ENCODE measurements around the gene SEL1L. TPM values are rescaled to one million over a fixed set of nuclear protein-coding genes. Genes with fewer than 3 reads are reported as not detected.

The SEL1L gene
- total RNA-seq (2014; rRNA removed; shearing (Covaris generic); ENCODE audit: low replicate concordance), result 75.7 and 116 TPM in 2 replicates

DNA sequence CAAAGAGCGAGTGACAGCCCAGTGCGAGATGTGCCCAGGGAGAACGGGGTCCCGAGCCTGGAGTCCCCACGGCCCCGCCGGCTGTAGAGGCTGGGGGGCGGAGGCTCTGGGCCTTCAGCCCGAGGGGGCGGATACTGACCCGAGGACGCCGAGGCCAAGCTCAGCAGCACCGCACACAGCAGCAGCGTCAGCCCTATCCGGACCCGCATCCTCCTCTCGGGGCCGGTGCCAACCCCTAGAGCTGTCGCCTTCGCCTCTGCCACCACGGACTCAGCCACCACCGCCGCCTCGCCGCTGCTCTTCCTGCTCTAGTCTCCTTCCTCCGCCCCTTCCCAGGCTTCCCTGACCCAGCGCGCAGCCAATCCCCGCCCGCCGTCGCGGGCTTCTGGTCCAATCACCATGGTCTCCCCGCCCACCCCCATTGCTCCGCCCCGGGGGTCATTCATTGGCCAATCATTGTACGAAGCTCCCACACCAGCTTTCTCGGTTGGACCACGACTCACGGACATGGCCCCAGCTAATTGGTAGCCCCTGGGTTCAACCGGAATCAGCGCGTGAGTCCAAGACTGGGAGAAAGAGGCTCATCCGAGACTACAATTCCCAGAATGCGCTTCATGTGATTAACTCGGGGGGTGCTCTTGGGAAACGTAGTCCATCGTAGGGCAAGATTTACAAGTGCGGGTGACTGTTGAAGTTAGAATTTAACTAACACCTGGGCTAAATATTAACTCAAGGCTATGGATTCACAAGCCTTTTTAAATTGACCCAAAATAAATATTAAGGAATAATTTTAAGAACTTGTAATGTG lies at the start of gene SEL1L:
SEL1L (minus strand) TSS at position 318 of the 808 bp plus-strand sequence; CDS start at position 209, 109 bp downstream.
- peak; percentile 100 for DNase-seq
- Histone ChIP-seq H3K4me1 (ENCODE audit: low read length) (peaks cover 45% of the 10 kb centered on the region), H3K27me3 (ENCODE audit: low read length) (no peaks in the 10 kb centered on the region), H3K9me2 (replicated peaks; ENCODE audit: insufficient read depth, low read length) (no peaks in the 10 kb centered on the region; the same call in 1 of the 2 replicates), H3K9me3 (ENCODE audit: low read length) (no peaks in the 10 kb centered on the region), H3K36me3 (ENCODE audit: insufficient read depth, low read length) (peaks cover 4% of the 10 kb centered on the region; the same call in 1 of the 2 replicates), H4K20me1 (ENCODE audit: insufficient read depth, low read depth, low read length) (peaks cover 13% of the 10 kb centered on the region; the same call in 1 of the 2 replicates), H3K79me2 (ENCODE audit: low read length) (peaks cover 49% of the 10 kb centered on the region), H3K4me3 (ENCODE audit: low read length) (peak within 1 kb of the TSS; percentile 91), H2AFZ (ENCODE audit: low read length) (peak within 1 kb of the TSS; percentile 75), H3K9ac (ENCODE audit: low read length) (peak within 1 kb of the TSS; percentile 86), H3K27ac (ENCODE audit: low read length) (no peak within 1 kb of the TSS), H3K4me2 (ENCODE audit: low read depth, low read length, poor library complexity, severe bottlenecking) (peak within 1 kb of the TSS; percentile 92)

DNA sequence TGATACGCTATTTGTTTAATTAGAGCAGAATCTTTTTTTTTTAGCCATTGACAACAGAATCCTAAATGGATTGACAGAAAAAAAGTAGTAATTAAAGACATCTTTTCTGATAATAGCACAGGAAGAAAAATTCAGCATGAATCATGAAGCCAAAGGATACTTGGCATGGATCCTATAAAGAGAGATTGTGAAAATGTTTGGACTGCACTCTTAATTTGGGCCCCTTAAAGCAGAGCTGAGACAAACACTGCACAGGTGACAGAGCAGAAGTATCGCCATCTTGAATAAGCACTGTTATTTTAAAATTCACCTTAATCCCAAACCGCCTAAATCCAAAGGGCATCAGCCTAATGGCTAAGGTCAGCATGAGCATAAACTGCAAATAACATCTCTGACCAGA lies 48.8 kb upstream of the SEL1L start:
- H4K20me1 ChIP-seq (ENCODE audit: insufficient read depth, low read depth, low read length), result no peaks in the 10 kb centered on the region
- H3K9me3 ChIP-seq (ENCODE audit: low read length), result no peaks in the 10 kb centered on the region
- H3K9ac ChIP-seq (ENCODE audit: low read length), result no peak overlapping the region
- H3K27me3 ChIP-seq (ENCODE audit: low read length), result no peaks in the 10 kb centered on the region
- no peaks in the 10 kb centered on the region for H3K4me1 ChIP-seq (ENCODE audit: low read length)
- no peaks in the 10 kb centered on the region for H3K36me3 ChIP-seq (ENCODE audit: insufficient read depth, low read length)
- H3K9me2 ChIP-seq (replicated peaks; ENCODE audit: insufficient read depth, low read length), result no peaks in the 10 kb centered on the region
- H3K4me3 ChIP-seq (ENCODE audit: low read length), result no peak overlapping the region
- H3K27ac ChIP-seq (ENCODE audit: low read length), result no peak overlapping the region
- no peak overlapping the region for H3K4me2 ChIP-seq (ENCODE audit: low read depth, low read length, poor library complexity, severe bottlenecking)
- no peak for DNase-seq
- H3K79me2 ChIP-seq (ENCODE audit: low read length), result no peaks in the 10 kb centered on the region
- H2AFZ ChIP-seq (ENCODE audit: low read length), result no peak overlapping the region

DNA sequence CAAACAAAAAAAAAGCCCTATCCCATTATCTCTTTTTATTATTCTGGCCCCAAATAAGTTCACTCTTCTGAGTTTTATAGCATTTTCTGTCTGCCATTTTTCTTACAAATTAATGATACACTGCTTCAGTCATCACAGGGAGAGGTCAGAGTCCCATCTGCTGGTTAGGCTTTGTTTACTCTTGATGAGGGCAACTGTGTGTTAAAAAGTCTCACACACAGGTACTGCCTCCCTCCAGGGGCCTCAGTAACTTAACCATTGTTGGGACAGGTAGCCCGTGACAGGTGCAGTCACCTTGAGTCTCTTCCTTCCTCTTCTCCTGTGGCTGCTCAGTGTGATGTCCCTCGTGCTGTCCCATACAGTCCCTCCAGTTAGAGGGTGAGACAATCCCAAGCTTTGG lies 45.5 kb upstream of the SEL1L start:
- no peak overlapping the region for H3K4me3 ChIP-seq (ENCODE audit: low read length)
- no peak for DNase-seq
- no peak overlapping the region for H3K9ac ChIP-seq (ENCODE audit: low read length)
- H3K9me3 ChIP-seq (ENCODE audit: low read length), result no peaks in the 10 kb centered on the region
- H3K79me2 ChIP-seq (ENCODE audit: low read length), result no peaks in the 10 kb centered on the region
- H3K4me2 ChIP-seq (ENCODE audit: low read depth, low read length, poor library complexity, severe bottlenecking), result no peak overlapping the region
- H2AFZ ChIP-seq (ENCODE audit: low read length), result no peak overlapping the region
- no peaks in the 10 kb centered on the region for H3K4me1 ChIP-seq (ENCODE audit: low read length)
- H3K36me3 ChIP-seq (ENCODE audit: insufficient read depth, low read length), result no peaks in the 10 kb centered on the region
- H3K27ac ChIP-seq (ENCODE audit: low read length), result no peak overlapping the region
- H3K9me2 ChIP-seq (replicated peaks; ENCODE audit: insufficient read depth, low read length), result no peaks in the 10 kb centered on the region
- no peaks in the 10 kb centered on the region for H3K27me3 ChIP-seq (ENCODE audit: low read length)
- H4K20me1 ChIP-seq (ENCODE audit: insufficient read depth, low read depth, low read length), result no peaks in the 10 kb centered on the region

DNA sequence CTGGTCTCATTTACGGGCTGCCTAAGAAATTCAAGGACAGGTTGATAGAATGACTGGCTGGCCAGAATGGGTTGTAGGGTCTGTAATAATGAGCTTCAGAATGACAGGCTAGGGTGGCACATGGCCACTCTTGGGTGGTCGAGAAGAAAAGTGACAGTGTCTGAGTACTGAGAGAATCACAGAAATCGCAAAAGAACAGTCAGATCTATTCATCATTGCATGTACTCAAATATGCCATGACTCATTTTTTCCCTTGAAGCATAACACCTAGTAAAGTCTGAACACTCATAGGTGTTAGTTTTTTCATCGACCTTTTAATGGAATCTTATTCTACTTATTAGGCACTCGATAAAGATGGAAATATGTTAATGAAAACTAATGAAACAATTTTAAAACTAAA lies 37.8 kb upstream of the SEL1L start:
- DNase-seq, result no peak
- no peaks in the 10 kb centered on the region for H3K27me3 ChIP-seq (ENCODE audit: low read length)

DNA sequence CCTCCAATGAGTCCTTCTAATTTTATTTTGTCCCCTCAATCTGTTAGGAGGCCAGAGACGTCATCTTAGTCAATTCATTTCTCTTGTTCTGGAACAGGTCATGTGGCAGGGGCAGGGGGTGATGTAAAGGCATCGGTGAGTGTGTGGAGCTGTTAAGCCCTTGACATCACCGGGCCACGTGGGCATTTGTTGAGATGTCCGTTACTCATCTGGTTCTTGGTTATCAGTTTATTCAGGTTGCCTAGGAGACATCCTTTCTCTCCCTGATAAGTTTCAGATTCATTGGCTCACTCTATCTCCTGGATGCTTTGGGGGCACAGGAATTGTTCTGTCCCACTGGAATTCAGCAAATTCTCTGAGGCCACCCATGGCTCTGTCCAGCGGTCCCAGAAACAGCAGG lies 33.6 kb upstream of the SEL1L start:
- no peak overlapping the region for H3K4me2 ChIP-seq (ENCODE audit: low read depth, low read length, poor library complexity, severe bottlenecking)
- no peak for DNase-seq
- H3K4me1 ChIP-seq (ENCODE audit: low read length), result no peaks in the 10 kb centered on the region
- no peaks in the 10 kb centered on the region for H3K9me2 ChIP-seq (replicated peaks; ENCODE audit: insufficient read depth, low read length)
- no peaks in the 10 kb centered on the region for H3K27me3 ChIP-seq (ENCODE audit: low read length)
- no peak overlapping the region for H3K9ac ChIP-seq (ENCODE audit: low read length)
- no peak overlapping the region for H3K4me3 ChIP-seq (ENCODE audit: low read length)
- H4K20me1 ChIP-seq (ENCODE audit: insufficient read depth, low read depth, low read length), result no peaks in the 10 kb centered on the region
- H3K27ac ChIP-seq (ENCODE audit: low read length), result no peak overlapping the region
- no peaks in the 10 kb centered on the region for H3K9me3 ChIP-seq (ENCODE audit: low read length)
- no peak overlapping the region for H2AFZ ChIP-seq (ENCODE audit: low read length)
- no peaks in the 10 kb centered on the region for H3K36me3 ChIP-seq (ENCODE audit: insufficient read depth, low read length)
- H3K79me2 ChIP-seq (ENCODE audit: low read length), result no peaks in the 10 kb centered on the region

More for the DNA sequence above, 37.8 kb upstream of the SEL1L start:
- Histone ChIP-seq H3K9me2 (replicated peaks; ENCODE audit: insufficient read depth, low read length) (no peaks in the 10 kb centered on the region), H2AFZ (ENCODE audit: low read length) (no peak overlapping the region), H4K20me1 (ENCODE audit: insufficient read depth, low read depth, low read length) (no peaks in the 10 kb centered on the region), H3K4me2 (ENCODE audit: low read depth, low read length, poor library complexity, severe bottlenecking) (no peak overlapping the region), H3K79me2 (ENCODE audit: low read length) (no peaks in the 10 kb centered on the region), H3K4me1 (ENCODE audit: low read length) (no peaks in the 10 kb centered on the region), H3K27ac (ENCODE audit: low read length) (no peak overlapping the region), H3K9me3 (ENCODE audit: low read length) (no peaks in the 10 kb centered on the region), H3K4me3 (ENCODE audit: low read length) (no peak overlapping the region), H3K36me3 (ENCODE audit: insufficient read depth, low read length) (no peaks in the 10 kb centered on the region), H3K9ac (ENCODE audit: low read length) (no peak overlapping the region)

DNA sequence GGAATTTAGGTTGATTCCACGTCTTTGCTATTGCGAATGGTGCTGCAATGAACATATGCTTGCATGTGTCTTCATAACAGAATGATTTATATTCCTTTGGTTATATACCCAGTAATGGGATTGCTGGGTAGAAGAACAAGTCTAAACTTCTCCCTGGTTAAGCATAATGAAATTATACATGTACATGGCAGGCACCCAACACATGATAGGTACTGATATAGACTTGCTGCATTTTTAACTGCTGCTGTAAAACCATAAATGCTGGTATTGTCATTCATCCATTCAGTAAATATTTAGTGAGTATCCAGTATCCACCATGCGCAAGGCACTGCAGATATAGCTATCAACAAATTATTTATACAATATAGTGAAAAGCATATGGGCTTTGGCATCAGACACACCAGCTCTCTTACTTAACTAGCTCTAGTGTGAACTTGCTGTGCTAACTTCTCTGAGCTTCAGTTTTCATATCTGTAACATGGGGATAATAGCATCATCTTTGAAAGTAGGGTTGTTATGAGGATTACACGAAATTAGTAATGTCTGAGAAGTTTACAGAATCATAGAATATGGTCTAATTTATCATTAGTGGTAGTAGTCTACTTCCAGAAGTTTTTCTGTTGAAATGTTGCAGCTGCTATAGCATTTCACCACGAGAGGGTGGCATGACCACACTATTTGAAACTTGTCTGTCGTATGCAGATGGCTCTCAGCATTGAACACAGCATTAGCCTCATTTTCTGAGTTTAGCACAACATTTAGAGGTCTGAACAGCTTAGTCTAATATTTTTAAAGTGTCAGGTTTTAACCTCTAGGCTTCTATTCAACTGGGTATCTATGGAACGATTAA lies 32.0 kb upstream of the SEL1L start:
- no peak overlapping the region for H3K9ac ChIP-seq (ENCODE audit: low read length)
- no peaks in the 10 kb centered on the region for H3K79me2 ChIP-seq (ENCODE audit: low read length)
- no peak overlapping the region for H3K27ac ChIP-seq (ENCODE audit: low read length)
- H2AFZ ChIP-seq (ENCODE audit: low read length), result no peak overlapping the region
- H4K20me1 ChIP-seq (ENCODE audit: insufficient read depth, low read depth, low read length), result no peaks in the 10 kb centered on the region
- no peaks in the 10 kb centered on the region for H3K36me3 ChIP-seq (ENCODE audit: insufficient read depth, low read length)
- H3K4me2 ChIP-seq (ENCODE audit: low read depth, low read length, poor library complexity, severe bottlenecking), result no peak overlapping the region
- H3K4me1 ChIP-seq (ENCODE audit: low read length), result no peaks in the 10 kb centered on the region
- no peaks in the 10 kb centered on the region for H3K9me3 ChIP-seq (ENCODE audit: low read length)
- H3K9me2 ChIP-seq (replicated peaks; ENCODE audit: insufficient read depth, low read length), result no peaks in the 10 kb centered on the region
- DNase-seq, result peak; percentile 77
- no peaks in the 10 kb centered on the region for H3K27me3 ChIP-seq (ENCODE audit: low read length)
- no peak overlapping the region for H3K4me3 ChIP-seq (ENCODE audit: low read length)

DNA sequence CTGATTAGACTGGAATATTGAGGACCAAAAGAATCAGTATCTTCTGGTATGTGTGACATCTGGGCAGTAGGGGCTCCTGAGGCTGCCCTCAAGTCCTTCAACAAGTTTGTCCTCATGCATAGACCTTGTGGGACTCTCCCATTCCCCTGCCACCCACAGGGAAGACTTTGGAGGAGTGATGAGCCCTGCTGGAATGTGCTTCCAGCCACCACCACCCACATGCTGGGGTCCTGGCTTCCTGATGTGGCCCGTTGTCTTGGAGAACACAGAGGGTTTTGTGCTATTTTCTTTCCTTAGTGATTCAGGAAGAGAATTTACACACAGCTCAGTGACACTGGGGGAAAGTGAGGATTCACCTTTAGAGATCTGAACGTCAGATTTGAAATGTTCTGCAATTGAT lies 29.2 kb upstream of the SEL1L start:
- Histone ChIP-seq H3K27me3 (ENCODE audit: low read length) (no peaks in the 10 kb centered on the region), H3K9ac (ENCODE audit: low read length) (no peak overlapping the region), H3K79me2 (ENCODE audit: low read length) (no peaks in the 10 kb centered on the region), H4K20me1 (ENCODE audit: insufficient read depth, low read depth, low read length) (no peaks in the 10 kb centered on the region), H3K36me3 (ENCODE audit: insufficient read depth, low read length) (no peaks in the 10 kb centered on the region), H3K9me2 (replicated peaks; ENCODE audit: insufficient read depth, low read length) (no peaks in the 10 kb centered on the region), H3K4me3 (ENCODE audit: low read length) (no peak overlapping the region), H3K27ac (ENCODE audit: low read length) (no peak overlapping the region), H3K9me3 (ENCODE audit: low read length) (no peaks in the 10 kb centered on the region), H3K4me1 (ENCODE audit: low read length) (no peaks in the 10 kb centered on the region), H2AFZ (ENCODE audit: low read length) (no peak overlapping the region), H3K4me2 (ENCODE audit: low read depth, low read length, poor library complexity, severe bottlenecking) (no peak overlapping the region)
- no peak for DNase-seq

DNA sequence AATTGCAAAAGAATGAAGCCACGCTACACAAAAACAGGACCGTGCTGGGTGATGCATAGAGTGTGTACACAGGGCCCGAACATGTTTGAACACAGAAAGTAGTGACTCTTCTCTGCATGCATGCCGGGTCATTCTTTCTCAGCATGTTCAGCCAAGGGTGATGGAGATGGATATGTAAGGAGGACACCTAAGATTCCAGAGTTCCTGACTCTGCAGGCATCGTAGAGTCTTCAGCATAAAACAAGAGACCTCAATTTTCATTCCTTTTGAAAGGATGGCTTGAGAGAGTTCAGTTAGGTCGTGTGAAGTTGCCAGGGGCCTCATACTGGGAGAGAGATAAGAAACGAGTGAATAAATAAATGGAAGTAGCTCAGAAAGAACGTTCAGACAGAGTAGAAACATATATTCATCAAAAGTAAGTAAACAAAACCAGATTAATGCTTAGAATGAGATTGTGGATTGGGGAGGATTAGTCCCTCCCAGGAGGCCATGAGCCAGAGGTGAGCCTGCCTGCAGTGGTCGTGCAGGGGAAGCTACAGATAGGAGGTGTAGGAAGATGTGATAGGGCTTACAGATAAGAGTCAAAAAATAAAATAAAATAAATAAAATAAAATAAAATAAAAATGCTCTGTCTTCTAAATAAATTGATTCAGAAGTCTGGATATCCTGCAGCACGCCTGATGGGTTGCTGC lies 27.6 kb upstream of the SEL1L start:
- Histone ChIP-seq H3K4me2 (ENCODE audit: low read depth, low read length, poor library complexity, severe bottlenecking) (no peak overlapping the region), H3K9me2 (replicated peaks; ENCODE audit: insufficient read depth, low read length) (no peaks in the 10 kb centered on the region), H3K79me2 (ENCODE audit: low read length) (no peaks in the 10 kb centered on the region), H3K36me3 (ENCODE audit: insufficient read depth, low read length) (no peaks in the 10 kb centered on the region), H3K27ac (ENCODE audit: low read length) (no peak overlapping the region), H3K4me1 (ENCODE audit: low read length) (no peaks in the 10 kb centered on the region), H3K4me3 (ENCODE audit: low read length) (no peak overlapping the region), H3K9ac (ENCODE audit: low read length) (no peak overlapping the region), H3K9me3 (ENCODE audit: low read length) (no peaks in the 10 kb centered on the region), H2AFZ (ENCODE audit: low read length) (no peak overlapping the region), H4K20me1 (ENCODE audit: insufficient read depth, low read depth, low read length) (no peaks in the 10 kb centered on the region), H3K27me3 (ENCODE audit: low read length) (no peaks in the 10 kb centered on the region)
- DNase-seq, result no peak

Data from Karpas-422 (cell line).